Glutamatergic neuron (in vitro differentiated cells): Measurements from ENCODE around the gene AGPAT2. TPM values are rescaled to one million over a fixed set of nuclear protein-coding genes. Genes with fewer than 3 reads are reported as not detected.

Source experiments
- DNase-seq: peaks from one replicate; pipeline ENCODE4 v3.0.0; 2022
- H3K27ac Mint-ChIP-seq: one replicate; pipeline ENCODE4 v1.8.0; 2020; ENCODE audit warnings: mild to moderate bottlenecking, mixed read lengths, inconsistent platforms; ENCODE audit not compliant: unreplicated experiment
- H3K27me3 Mint-ChIP-seq: one replicate; pipeline ENCODE4 v1.8.0; 2020; ENCODE audit warnings: mild to moderate bottlenecking, moderate library complexity, mixed read lengths, inconsistent platforms; ENCODE audit not compliant: unreplicated experiment
- H3K36me3 Mint-ChIP-seq: one replicate; pipeline ENCODE4 v1.8.0; 2020; ENCODE audit warnings: mild to moderate bottlenecking, mixed read lengths, inconsistent platforms; ENCODE audit not compliant: unreplicated experiment
- H3K4me1 Mint-ChIP-seq: one replicate; pipeline ENCODE4 v1.8.0; 2020; ENCODE audit warnings: mild to moderate bottlenecking, low read depth, mixed read lengths, inconsistent platforms; ENCODE audit not compliant: unreplicated experiment
- H3K4me3 Mint-ChIP-seq: one replicate; pipeline ENCODE4 v1.8.0; 2020; ENCODE audit warnings: mild to moderate bottlenecking, mixed read lengths, inconsistent platforms; ENCODE audit not compliant: unreplicated experiment
- H3K9me3 Mint-ChIP-seq: one replicate; pipeline ENCODE4 v1.8.0; 2020; ENCODE audit warnings: mild to moderate bottlenecking, moderate library complexity, mixed read lengths, inconsistent platforms; ENCODE audit not compliant: unreplicated experiment
- total RNA-seq: library from RNA; stranded (reverse); fragmentation: NEBNext Ultra II Directional; extraction: Animal tissue kit (Norgen Biotek cat#: 25700); gene quantifications from one replicate; pipeline ENCODE4 v1.2.1, GENCODE V29; 2021; ENCODE audit not compliant: unreplicated experiment
- TF ChIP-seq, protein P1 (sequence below): fragments of 200-600 bp; sonication (generic); IDR thresholded peaks from one replicate; pipeline ENCODE4 v1.5.0; 2021; ENCODE audit not compliant: partially characterized antibody, unreplicated experiment

The AGPAT2 gene
- total RNA-seq, 1 donor from 2014 or later = 72.8 TPM

DNA sequence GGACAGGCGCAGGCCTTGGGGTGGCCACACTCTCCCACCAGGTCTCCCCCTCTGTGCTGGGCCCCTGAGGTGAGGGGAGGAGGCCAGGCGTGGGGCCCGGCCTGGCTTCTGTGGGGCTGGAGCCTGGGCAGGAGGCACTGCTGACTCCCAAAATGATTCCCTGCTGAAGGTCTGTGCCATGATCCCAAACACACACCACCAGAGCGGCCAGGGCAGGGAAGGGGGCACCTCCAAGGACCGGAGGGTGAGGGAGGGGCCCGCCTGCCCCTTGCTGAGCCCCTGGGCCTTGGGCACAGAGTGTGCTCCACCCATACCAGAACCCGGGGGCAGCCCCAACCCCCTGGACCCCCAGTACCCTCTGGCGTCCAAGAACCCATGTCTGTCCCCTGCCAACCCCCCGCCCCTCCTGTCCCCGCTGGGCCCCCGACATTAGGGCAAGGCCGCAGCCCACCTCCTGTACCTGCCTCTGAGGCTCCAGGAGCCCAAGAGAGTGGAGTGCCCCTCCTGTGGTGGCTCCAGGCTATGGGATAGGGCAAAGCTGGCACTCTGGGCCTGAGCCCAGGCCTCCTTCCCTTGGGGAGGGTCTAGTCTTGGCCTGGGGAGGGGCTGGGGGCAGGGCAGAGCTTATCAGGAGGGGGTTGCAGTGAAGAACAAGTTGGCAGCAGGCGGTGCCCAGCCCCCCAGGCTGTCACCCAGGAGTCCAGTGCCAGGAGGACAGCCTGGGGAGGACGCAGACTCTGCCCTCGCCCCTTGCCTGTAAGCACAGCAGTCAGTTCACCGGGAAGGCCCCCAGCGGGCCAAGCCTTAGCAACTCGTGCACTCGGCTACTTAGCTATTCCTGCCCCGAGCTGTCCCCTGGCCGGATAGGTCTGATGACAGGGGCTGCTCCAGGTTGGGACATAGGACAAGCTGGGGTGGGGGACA, 27.1 kb downstream of the AGPAT2 start:
- Mint-ChIP-seq H3K4me3 (no peak overlapping the region), H3K36me3 (no peaks in the 10 kb centered on the region), H3K4me1 (no peaks in the 10 kb centered on the region), H3K27me3 (peaks cover 3% of the 10 kb centered on the region), H3K27ac (no peak overlapping the region), H3K9me3 (no peaks in the 10 kb centered on the region)
- no peak for DNase-seq
- TF ChIP-seq, protein P1, sequence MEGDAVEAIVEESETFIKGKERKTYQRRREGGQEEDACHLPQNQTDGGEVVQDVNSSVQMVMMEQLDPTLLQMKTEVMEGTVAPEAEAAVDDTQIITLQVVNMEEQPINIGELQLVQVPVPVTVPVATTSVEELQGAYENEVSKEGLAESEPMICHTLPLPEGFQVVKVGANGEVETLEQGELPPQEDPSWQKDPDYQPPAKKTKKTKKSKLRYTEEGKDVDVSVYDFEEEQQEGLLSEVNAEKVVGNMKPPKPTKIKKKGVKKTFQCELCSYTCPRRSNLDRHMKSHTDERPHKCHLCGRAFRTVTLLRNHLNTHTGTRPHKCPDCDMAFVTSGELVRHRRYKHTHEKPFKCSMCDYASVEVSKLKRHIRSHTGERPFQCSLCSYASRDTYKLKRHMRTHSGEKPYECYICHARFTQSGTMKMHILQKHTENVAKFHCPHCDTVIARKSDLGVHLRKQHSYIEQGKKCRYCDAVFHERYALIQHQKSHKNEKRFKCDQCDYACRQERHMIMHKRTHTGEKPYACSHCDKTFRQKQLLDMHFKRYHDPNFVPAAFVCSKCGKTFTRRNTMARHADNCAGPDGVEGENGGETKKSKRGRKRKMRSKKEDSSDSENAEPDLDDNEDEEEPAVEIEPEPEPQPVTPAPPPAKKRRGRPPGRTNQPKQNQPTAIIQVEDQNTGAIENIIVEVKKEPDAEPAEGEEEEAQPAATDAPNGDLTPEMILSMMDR = no peak

DNA sequence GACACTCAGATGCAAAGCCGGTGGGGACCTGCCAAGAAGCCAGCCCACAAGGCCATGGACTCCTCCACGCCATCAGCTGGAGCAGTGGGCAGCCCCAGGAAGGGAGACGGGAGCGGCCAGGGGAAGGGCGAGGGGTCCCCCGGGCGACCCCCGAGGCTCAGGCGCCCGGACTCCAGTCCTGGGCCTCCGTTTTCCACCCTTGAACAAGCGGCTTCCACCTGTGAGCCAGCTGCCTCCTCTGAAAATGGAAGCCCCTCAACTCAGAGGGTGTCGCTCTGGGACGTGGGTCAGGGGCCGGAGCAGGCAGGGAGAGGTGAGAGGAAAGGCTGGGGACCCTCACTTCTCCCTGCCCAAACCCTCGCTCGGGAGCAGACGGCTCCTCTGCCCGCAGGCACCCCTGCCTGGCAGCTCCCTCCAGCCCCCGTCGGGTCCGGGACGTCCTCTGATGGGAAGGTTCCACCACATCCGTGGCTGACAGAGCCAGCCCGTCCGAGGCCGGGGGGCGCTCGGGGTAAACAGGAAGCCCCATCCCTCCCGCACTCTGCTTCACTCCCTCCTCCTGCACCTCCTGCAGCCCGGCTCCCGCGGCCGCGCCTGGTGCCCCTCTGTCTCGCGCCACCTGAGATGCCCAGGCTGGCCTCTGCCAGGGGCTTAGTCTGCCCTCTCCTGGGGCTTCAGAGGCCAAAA, 28.3 kb downstream of the AGPAT2 start:
- H3K4me1 Mint-ChIP-seq = no peaks in the 10 kb centered on the region
- TF ChIP-seq, protein P1 = no peak
- H3K9me3 Mint-ChIP-seq = no peaks in the 10 kb centered on the region
- H3K36me3 Mint-ChIP-seq = no peaks in the 10 kb centered on the region
- H3K27me3 Mint-ChIP-seq = peaks cover 3% of the 10 kb centered on the region
- DNase-seq = no peak
- H3K27ac Mint-ChIP-seq = no peak overlapping the region
- H3K4me3 Mint-ChIP-seq = no peak overlapping the region

DNA sequence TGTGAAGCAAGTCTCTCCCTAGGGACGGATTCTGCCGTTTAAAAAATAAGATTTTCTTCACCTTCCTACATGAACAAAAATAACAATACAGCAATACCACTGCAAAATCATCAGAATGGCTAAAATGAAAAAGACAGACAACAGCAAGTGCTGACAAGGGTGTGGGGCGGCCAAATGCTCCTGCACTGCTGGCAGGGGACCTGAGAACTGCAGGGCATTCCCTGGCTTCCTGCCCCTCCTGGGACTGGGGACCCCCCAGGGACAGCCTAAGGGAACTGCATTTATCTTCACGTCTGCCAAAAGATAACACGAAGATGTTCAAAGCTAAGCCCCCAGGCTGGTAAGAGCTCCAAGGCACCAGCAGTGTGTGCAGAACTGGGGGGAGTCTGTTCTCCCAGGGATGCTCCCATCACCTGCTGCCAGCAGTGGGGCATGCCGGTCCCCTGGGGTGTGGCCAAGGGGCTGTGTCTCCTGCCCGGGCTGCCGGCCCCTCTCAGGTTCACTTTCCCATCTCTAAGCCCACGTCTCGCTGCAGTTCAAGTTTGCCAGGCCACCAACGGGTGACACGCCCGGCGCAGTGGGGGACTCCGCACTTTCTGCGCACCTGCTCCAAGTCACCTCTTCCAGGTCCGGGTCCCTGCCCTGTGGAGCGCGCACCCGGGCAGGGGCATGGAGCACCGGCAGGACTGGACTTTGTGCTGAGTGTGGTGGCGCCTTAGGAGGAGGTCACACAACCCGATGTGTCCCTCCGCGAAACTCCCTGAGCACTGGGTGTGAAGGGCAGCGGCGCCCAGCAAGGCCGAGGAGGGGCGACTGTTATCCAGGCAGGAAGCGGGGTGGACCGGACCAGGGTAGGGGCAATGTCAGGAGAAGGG, 29.0 kb downstream of the AGPAT2 start:
- H3K27ac Mint-ChIP-seq = no peak overlapping the region
- H3K4me1 Mint-ChIP-seq = peaks cover 3% of the 10 kb centered on the region
- no peaks in the 10 kb centered on the region for H3K36me3 Mint-ChIP-seq
- TF ChIP-seq, protein P1 = no peak
- peak overlapping the region; percentile 25 for H3K4me3 Mint-ChIP-seq
- H3K9me3 Mint-ChIP-seq = no peaks in the 10 kb centered on the region
- peaks cover 3% of the 10 kb centered on the region for H3K27me3 Mint-ChIP-seq
- DNase-seq = no peak

DNA sequence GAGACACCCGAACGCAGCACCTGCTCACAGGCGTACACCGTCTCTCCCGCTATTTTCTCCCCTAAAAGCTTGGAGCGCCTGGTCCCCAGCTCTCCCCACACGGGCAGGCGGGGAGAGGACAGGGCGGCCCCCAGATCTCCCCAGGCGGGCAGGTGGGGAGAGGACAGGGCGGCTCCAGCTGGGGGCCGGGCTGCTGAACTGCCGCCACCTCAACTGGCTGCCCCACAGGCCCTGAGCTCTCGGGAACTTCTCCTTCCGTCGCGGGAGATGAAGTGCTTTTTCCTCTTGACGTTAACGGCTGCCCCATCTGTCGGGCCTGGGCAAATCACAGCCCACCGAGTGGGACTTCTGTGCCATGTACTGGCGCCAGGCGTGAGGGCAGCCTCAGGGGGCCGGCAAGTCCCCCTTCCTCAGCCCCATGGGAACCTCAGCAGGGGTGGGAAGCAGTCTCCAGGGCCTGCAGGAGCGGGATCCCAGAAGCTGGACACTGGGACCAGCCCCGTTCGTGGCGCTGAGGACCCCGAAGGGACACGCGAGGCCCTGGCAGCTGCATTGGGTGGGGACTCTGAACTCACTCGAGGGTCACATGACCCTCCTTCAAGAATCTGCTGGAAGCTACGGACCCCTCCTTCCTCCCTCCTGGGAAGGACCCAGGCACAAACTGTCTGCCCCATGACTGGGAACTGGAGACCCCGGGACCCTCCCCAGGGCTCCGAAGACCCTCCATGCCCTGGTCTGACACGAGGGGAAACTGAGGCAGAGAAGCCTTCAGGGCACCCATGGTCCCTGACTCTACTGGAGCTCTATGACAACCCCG, 30.3 kb downstream of the AGPAT2 start:
- Mint-ChIP-seq H3K27ac (no peak overlapping the region), H3K27me3 (peaks cover 3% of the 10 kb centered on the region)

More for the DNA sequence above, 30.3 kb downstream of the AGPAT2 start:
- TF ChIP-seq, protein P1 = no peak
- Mint-ChIP-seq H3K4me1 (peaks cover 3% of the 10 kb centered on the region), H3K4me3 (no peak overlapping the region), H3K9me3 (no peaks in the 10 kb centered on the region), H3K36me3 (no peaks in the 10 kb centered on the region)
- DNase-seq = no peak
